ENCODE data around the gene KCNJ6.

Gene KCNJ6

DNA sequence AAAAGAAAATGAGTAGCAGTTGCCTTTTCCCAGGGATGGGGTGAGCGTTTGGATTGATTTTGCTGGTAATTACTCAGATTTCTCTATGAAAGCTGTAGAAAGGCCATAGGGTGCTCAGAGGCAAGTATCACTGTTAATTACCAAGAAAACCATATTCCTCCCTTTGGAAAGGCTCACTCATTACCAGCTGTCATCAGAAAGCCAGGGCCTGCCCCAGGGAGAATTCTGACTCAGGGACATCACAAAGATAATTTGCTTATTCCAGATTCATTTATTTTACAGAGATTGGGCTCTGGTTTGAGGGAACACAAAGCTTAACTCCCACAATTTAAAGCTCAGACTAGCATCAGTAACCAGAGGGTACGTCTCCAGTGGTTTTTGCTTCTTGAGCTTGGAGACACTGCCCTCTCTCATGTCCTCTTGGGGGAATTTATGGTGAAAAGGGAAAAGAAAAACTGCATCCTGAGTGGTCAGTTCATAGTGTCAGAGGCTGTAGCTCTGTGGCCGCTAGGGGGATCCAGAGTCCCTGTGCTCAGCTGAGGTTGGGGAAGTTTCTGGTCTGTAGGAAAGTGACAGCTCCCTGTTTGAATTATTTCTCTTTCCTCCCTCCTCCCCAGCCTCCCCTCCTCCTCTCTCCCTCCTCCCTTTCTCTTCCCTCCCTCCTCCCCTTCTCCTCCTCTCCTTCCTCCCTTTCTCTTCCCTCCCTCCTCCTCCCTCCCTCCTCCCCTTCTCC is 204.3 kb downstream of the KCNJ6 start:
- DNase-seq = peak; percentile 8

DNA sequence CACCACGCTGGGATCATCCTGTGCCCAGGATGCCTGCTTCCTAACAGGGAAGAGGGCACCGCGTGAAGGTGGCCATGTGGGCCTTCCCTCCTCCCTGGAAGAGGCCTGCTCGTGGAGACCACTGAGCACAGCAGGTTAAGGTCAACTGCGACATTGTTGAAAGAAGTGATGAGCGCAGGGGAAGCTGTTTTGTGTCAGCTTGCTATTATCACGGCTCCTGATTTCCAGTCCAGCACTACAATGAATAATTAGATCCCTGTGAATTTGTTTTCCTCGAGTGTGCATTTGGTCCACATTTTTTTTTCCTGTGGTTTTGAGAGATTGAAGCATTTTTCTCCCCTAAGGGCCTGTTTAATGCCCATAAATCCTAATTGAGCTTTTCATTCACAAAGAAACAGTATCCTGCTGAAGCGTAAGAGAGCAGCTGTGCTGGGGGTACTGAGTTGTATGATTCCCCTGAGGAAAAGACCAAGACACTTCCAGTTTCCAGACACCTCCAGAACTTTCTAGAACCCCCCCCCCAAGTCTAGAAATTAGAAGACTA is 204.9 kb downstream of the KCNJ6 start:
- DNase-seq = no peak

DNA sequence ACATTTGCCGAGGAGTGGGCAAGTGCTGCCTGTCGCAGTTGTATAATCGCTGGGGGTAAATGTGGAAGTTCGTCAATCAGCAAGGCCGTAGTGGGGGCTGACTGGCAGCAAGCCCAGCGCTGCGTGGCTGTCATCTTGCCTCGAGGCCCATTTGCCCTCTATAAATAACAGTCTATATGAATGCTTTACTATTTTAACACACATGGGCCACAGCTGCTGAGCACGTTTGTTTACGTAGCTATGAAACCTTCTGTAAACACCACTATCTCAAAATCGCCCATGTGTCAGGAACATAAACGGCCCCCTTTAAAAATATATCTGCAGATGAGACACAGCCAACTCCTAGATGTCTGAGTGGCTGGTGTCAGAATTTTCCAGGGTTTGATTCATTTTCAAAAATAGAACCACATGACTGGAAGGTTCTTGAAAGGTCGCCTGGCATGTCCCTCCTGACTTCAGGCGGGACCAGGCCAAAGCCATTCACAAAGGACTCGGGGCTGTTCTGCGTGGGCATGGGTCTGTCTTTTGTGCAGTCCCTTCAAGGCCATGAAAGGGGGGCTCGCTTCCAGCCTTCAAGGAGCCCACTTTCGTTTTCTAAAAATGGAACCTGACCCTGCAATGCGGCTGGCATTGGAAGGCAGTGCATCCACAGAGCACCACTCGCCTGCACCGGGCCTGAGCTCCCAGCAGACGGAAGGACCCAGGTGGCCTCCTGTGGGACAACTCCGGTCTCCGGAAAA is 205.5 kb downstream of the KCNJ6 start:
- no peak for DNase-seq

DNA sequence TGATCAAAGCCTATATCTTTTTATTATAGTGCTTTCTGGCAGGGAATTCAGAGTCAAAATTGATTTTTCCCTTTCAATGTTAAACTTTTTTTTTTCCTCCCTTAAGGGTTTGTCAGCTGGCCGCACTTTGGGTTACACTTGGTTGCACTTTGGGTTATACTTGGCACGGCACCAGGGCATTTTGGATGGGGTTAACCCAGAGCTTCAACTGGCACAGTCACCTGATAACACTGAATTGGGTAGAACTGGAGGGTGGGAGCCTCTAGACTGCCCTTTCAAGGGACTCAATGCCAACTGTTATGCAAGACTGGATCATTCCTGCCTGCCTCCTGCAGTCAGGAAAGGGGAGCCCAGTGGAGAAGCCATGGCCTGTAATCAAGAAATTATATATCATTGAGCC is 211.5 kb downstream of the KCNJ6 start:
- DNase-seq = no peak

DNA sequence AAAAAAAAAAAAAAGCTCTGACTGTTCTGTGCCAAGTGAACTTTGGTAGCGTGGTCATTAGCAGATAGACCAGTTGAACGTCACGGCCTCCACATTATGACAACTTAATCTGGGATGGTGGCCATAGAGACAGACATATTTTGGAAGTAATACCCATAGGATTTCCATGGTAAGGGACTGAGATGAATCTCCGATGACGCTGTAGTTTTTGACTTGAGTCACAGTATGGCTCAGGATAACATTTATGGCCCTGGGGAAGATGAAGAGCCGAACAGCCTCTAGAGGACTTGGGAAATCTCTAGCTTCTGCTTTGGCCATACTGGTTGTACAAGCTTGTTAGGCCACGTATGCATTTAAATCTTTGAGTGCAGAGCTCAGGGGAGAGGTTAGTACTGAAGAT is 214.0 kb downstream of the KCNJ6 start:
- DNase-seq = no peak

DNA sequence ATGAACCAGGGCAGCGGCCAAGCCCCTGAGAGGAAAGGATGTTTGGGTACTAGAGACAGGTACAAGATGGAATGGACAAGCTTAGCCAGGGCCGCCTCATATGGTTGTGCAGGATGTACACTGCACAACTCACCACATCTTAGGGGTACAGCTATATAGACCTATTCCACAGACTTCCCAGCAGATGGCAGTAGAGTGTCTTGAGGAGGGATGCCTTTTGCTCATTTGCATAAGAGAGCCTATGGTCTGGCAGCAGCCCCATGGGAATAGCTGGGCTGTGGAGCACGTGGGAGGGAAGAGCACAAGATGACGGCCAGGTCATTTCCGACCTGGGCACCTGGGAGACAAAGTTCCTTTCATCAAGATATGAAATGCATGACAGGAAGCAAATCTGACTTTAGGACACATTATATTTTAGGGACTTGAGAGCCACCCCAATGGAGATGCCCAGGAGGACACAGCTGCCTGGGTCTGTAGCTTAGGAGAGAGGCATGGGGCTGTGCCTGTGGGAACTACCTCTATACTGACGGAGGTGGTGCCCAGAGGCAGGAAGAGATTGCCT is 215.5 kb downstream of the KCNJ6 start:
- no peak for DNase-seq

DNA sequence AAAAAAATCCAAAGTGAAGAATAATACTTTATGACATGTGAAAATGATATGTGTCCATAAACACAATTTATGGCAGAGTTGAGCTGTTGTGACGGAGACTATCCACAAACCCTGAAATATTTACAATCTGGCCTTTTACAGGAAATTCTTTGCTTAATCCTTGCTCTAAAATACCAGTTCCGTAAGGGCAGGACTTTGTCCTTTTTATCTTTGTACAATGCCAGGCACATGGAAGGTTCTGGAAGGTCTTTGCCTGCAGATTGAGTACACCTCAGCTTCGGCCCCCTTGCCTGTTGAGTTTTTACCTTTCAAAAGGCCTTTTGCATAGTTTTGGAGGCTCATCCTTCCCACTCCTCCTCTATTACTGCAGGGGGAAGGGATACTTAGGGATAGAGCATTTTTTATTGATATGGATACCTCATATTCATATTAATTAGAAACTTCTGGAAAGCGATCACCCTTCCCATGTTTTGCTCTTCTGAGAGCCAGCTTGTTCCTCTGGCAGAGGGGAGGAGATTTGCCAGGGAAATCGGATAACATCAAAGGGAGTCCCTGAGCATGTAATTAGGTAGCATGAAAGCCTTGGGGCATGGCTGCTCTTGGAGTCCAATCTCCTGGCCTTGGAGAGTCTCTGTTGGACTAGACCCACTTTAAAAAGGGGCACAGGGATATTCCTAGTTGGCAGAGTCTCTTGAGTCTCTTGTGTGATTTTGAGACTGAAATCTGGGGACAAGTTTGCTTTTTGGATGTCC is 217.1 kb downstream of the KCNJ6 start:
- no peak for DNase-seq

DNA sequence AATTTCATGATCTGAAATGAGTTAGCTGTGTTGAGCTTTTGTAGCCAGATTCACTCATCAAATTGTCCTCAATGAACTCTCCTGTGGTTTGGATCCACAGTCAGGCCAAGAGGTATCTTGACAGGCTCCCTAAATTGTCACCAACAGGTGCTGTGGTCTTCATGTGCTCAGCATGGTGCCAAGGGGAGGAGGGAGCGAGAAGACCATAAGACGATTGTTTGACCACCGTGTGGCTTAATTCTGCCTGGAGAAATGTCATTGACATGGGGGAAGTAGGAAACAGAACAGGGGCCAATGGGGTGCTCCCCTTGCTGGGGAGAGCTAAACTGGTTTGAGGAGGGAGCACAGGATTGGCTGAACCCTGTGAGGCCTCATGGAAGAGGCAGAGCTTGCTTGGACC is 219.3 kb downstream of the KCNJ6 start:
- DNase-seq = no peak

DNA sequence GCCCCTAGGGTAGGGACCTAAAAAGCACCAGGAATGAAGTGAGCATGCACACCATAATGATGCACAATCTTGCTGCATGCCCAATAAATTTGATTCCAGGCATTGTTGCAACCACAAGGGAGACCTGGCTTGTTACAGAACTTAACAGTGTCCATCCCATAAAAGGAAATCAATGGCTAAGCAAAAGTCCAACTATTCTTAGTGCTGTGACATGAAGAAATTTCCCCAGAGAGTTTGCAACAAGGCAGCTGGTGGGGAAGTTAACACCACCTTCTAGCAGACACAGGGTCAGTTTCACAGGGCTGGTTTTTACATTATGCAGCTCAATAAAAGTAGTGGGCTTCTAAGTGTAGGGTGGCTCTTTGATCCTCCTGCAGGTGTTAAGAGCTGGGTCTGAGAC is 221.1 kb downstream of the KCNJ6 start:
- DNase-seq = no peak

DNA sequence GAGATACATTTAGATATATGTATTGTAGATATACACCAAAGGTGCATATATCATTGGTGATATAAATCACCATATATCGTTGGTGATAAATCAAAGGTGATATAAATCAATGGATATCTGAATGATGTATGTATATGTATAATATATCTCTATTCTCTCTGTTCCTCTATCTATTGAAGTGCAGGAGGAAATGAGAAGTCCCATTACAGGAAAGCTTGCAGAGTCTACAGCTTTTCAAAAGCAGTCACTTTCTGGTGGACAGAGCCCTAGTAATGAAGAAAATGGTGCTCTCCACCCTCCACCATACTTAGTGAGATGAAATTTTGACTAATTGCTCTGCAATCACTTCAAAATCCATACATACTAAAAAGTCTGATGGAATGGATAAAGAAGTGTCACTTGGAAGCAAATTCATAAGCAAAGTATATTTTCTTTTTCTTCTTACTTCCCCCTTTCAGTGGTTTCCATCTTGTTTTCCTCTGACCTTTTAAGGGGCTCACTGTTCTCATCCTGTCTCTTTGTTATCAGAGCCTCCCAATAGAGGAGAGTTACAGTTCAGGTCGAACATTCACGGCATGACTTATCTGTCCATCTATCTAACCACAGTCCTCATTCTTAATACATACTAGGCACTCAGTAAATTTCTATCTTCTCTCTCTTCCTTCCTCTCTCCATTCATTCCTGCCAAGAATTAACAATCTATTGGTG is 227.2 kb downstream of the KCNJ6 start:
- no peak for DNase-seq

DNA sequence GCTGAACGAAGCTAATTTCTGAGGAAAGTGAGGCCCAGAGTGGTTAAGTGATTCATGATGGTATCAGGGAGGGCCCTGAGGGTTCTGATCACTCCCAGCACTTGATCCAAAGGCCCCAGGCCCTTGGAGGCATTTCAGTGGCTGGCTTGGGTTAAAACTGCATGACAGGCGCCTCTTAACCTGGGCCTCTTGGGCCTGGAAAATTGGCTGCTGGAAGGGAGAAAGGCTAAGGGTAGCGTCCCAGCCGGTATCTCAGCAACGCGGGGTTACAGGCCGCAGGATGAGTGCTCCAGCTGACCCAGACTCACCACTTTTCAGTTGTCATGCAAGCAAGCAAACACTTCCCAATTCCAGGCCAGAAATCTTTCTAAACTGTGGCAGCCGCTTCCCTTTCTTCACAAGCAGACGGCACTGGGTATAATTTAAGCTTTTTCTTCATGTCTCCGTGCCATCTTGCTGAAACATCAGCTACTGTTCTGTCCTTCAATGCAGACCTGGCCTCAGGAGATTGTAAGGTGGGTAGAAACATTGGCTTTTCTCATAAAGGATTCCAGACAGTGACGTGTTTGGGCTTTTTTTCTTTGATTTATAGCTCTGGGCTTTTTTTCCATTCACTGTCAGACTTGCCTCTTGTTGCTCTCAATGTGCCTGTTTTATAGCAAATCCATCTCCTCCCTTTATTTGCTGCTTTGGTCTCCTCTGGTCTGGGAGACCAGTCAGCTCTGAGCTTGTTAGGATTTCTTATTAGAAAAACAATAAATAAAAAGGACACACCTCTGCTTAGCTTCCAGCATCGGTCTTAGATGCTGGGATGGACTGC is 229.1 kb downstream of the KCNJ6 start:
- no peak for DNase-seq

DNA sequence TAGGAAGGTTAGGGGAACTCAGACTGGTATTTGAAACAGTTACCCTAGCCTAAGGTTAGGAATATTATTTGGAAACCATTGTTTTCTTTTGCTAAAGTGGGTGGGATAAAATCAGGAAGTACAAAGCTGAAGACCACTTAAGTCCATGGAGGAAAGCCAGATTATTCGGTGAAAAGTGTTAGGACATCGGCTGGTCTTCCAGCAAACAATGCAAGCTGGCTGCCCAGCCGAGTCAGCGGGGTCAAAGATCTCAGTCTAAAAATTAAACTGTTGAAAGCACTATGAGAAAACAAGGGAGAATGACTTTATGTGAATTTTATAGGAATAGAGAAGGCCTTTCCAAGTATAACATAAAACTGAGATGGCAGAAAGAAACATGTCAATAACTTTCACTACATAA is 231.7 kb downstream of the KCNJ6 start:
- DNase-seq = no peak

DNA sequence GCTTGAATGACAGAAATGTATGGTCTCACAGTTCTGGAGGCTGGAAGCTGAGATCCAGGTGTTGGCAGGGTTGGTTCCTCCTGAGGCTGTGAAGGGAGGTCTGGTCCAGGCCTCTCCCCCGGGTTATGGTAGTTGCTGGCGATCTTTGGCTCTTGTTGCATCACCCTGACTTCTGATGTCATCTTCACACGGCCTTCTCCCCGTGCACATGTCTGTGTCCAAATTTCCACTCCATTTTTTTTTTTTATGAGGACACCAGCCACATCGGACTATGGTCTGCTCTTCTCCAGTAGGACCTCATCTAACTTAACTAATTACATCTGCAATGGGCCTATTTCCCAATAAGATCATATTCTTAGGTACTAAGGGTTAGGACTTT is 232.2 kb downstream of the KCNJ6 start:
- DNase-seq = no peak

DNA sequence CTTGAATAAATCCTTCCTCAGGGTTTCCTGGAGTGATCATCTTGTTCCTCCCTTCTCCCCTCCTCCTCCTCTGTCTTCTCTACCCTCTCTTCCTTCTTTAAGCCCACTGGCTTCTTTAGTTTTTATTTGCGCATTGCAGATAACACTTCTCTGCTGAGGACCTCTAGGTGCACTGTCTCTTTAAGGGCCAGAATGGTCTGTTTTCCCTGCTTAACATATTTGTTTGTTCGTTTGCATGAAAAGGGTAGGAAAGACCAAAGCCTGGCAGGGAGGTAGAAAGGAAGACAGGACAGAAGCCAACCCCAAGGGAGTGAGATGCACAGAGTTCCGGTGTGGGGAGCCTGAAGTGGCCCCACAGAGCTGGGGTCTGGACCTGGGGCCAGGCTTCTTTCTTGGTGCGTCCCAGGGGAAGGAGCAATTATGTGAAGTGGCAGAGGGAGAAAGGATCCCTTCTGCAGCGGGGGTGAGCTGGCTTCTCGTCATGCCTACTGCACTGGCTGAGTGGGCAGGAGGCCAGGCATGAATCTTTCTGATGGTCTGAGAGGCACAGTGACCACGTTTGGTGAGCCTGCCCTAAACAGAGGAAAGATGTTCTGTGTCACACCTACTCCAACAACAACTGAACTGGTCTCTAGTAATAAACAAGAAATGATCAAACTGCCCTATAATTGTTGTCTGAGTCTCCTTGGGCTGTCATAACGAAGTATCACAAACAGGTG is 232.7 kb downstream of the KCNJ6 start:
- no peak for DNase-seq

DNA sequence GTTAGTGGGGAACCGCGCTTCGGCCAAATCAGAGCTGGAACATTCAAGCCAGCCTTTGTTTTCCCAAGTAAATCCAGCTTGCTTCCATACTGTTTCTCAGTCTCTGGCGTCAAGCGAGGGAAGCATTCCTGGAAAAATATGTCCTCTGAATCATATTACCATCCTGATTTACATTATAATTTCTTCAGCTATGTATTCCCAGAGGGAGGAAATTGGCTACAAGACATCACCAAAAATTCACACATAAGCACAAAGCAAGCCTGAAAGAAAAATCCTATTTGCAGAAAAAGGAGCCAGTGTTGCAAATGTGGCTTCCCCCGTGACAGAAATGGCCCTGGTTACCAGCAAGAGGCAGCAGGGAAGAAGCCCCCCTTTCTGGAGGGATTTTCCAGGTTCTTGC is 233.3 kb downstream of the KCNJ6 start:
- no peak for DNase-seq

DNA sequence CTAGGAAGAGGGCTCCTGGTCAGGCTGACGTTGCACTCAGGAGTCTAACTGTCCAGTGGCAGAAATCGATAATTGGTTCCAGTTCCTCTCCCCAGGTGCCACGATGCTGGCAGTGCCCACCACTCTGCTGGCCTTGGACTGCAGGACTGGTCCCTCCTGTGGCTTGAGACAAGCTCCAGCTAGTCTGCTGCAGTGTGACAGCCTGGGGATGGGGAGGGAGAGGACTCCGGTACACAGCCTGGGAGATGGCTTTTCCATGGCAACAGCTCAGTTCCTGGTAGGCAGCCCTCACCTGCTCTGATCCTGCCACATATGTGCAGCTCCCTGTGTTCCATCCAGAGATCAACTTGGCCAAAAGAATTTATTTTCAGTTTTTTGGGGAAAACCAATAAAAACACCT is 239.3 kb downstream of the KCNJ6 start:
- DNase-seq = no peak

DNA sequence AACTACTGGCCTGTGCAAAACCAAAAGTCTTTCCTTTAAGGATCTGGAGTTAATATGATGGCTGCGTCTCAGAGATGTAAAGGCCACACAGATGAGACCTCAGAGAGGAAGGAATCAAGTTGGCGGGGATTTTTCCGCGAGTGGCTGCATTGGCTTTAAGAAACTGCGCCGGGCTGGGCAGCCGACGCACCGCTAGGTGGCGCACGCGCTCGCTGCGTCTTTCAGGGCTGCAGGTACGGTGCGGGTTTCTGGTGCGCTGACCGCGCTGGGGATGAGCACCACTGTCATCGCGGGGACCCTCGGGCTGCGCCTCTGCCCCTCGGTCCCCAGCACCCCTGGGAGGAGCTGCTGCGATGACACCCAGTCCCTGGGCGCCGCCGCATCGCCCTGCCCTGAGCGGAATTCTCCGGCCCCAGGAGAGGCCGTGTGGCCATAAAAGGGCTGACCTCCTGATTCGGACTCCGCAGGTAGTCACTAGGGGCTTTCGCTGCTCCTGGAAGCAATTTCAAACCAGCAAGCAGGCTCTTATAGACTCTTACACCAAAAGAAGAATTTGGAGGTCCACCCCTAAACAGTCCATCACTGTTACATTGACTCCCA is 241.0 kb downstream of the KCNJ6 start:
- DNase-seq = peak; percentile 31

DNA sequence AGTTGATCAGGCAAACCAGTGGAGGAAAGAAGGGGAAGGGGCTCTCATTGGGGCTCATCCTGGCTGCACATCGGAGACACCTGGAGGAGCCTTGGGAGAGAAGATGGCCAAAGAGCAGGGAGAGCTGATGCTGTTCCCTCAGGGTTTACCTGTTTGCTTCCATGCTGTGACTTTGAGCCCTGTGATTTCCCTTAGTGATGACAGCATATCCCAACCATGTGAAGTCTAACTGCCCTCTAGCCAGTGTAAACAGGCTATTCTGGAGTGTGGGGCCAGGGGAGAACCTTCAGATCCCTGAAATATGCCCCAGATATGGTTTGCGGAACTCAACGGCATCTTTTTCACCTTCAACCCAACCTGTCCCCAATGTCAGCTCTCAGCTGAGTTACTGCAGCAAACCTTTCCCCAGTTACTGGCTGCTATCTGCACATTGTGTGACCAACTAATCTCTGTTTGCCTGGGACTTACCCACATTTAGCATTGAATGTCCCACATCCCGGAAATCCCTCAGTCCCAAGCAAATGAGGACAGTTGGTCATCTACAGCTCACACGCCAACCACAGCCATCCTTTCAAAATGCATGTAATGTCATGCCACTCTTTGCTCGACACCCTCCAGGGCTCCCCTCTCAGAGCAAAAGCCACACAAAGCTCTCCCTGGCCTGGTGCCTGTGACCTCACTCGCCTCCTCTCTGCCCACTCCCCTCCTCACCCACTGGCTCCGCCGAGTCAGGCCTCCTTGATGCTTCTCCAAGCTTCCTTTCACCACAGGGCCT is 242.3 kb downstream of the KCNJ6 start:
- no peak for DNase-seq

DNA sequence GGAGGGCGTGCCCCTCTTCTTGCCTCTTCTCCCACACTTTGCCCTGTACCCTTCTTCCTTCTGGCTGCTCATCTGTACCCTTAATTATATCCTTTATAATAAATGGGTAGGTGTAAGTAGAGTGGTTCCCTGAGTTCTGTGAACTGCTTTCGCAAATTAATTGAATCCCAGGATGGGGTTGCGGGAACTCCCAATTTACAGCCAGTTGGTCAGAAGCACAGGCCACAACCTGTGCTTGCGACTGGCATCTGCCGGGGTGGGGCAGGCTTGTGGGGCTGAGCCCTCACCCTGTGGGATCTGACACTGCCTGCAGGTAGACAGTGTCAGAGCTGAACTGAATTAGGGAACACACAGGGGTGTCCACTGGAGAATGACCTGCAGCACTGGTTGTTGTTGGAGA is 244.9 kb downstream of the KCNJ6 start:
- DNase-seq = no peak

DNA sequence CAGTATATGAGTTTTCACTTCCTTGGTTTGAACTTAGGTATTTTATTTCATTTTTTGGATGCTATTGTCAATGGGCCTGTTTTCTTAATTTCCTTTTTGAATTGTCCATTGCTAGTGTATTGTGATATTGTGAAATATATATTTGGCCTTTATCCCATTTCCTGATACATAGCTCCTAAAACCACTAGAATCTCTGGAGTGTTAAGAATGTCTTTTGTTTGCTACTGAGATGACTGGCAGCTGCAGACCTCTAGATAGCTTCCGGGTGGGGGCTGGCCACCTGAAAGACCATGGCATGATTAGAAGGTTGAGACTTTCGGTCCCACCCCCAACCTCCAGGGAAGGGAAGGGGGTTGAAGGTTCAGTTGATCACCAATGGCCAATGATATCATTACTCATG is 245.4 kb downstream of the KCNJ6 start:
- no peak for DNase-seq

All from activated gamma-delta T cell treated with Interleukin-2 at 50 U/mL for 16 hours (primary cell).